Suprapubic skin (tissue), 3 donors: Measurements from ENCODE around the gene IFIT1B.

Experiments
- CTCF ChIP-seq, 2 donors: fragments of 200-600 bp in 1 of 2; fragments of 450-650 bp in 1 of 2; sonication (generic) in 1 of 2; IDR thresholded peaks; one replicate each; pipeline ENCODE4 v1.5.1; 2016 to 2019; ENCODE audit warnings: antibody characterized with exemption in 2 of 2, mild to moderate bottlenecking in 1 of 2, moderate library complexity in 1 of 2
- POLR2A ChIP-seq, 2 donors: fragments of 450-650 bp; IDR thresholded peaks; one replicate each; pipeline ENCODE4 v1.6.1; 2017; ENCODE audit warnings: antibody characterized with exemption in 2 of 2, mild to moderate bottlenecking in 2 of 2, moderate library complexity in 2 of 2

GRCh38 chr10:89367529-89367928, 10.3 kb upstream of the IFIT1B start:
- no peak for TF ChIP-seq POLR2A (IDR thresholded peaks at IDR 0.05)
- TF ChIP-seq CTCF (IDR thresholded peaks at IDR 0.05), result no peak
